Measurements from ENCODE around the gene ANAPC2. TPM values are rescaled to one million over a fixed set of nuclear protein-coding genes. Genes with fewer than 3 reads are reported as not detected.
A peak's percentile ranks its signal among the peaks of the same experiment; 100 is the strongest.

ANAPC2 gene
- total RNA-seq, 1 experiment from 2014 or later, result 46.0 TPM

GRCh38 chr9:137220317-137221094, 32.1 kb upstream of the ANAPC2 start:
- no peak for DNase-seq (ENCODE audit: low read depth, low spot score)
- peaks cover 29% of the 10 kb centered on the region for H3K4me1 ChIP-seq (ENCODE audit: control insufficient read depth, insufficient read depth, low read length)
- TF ChIP-seq SIN3A (IDR thresholded peaks at IDR 0.05; ENCODE audit: borderline replicate concordance, insufficient read depth, low read depth, low read length) (no peak), TCF7L2 (IDR thresholded peaks at IDR 0.05; ENCODE audit: low read depth, low read length) (no peak), CTCF (IDR thresholded peaks at IDR 0.05) (no peak), REST (IDR thresholded peaks at IDR 0.05; ENCODE audit: insufficient read depth in 1 of 2, low read depth in 2 of 2, low read length in 1 of 2) (no peak), POLR2AphosphoS5 (IDR thresholded peaks at IDR 0.05; ENCODE audit: low read depth, low read length) (no peak)
- peak overlapping the region; percentile 51; the same call in 1 of the 2 replicates for H3K27ac ChIP-seq (ENCODE audit: low read length)
- POLR2A ChIA-PET, result no interaction called here
- BruUV-seq (replicated peaks), result no TSS peak
- H3K9me3 ChIP-seq (ENCODE audit: control insufficient read depth, insufficient read depth, low read depth, low read length), result no peaks in the 10 kb centered on the region
- H3K36me3 ChIP-seq (ENCODE audit: control insufficient read depth, insufficient read depth, low read length), result peaks cover 2% of the 10 kb centered on the region; the same call in 1 of the 2 replicates
- ATAC-seq, result no peak
- intact Hi-C loops (cut with micrococcal nuclease; ENCODE audit: unreplicated experiment), result no loop called here
- H3K4me3 ChIP-seq (ENCODE audit: low read depth in 2 of 2, low read length in 2 of 2), result no peak overlapping the region
- CTCF ChIA-PET, result no interaction called here
- in situ Hi-C loops (cut with HindIII; ENCODE audit: low pct_unique_long_range_greater_than_20kb, low sequenced_read_pairs), result no loop called here
- H3K27me3 ChIP-seq (ENCODE audit: control insufficient read depth, insufficient read depth, low read length), result no peaks in the 10 kb centered on the region

- Histone ChIP-seq H3K4me3 (ENCODE audit: low read depth in 2 of 2, low read length in 2 of 2) (no peak overlapping the region), H3K36me3 (ENCODE audit: control insufficient read depth, insufficient read depth, low read length) (peaks cover 2% of the 10 kb centered on the region; the same call in 1 of the 2 replicates), H3K27ac (ENCODE audit: low read length) (no peak overlapping the region), H3K9me3 (ENCODE audit: control insufficient read depth, insufficient read depth, low read depth, low read length) (no peaks in the 10 kb centered on the region), H3K4me1 (ENCODE audit: control insufficient read depth, insufficient read depth, low read length) (peaks cover 29% of the 10 kb centered on the region), H3K27me3 (ENCODE audit: control insufficient read depth, insufficient read depth, low read length) (no peaks in the 10 kb centered on the region)
- intact Hi-C loops (cut with micrococcal nuclease; ENCODE audit: unreplicated experiment), result no loop called here
- no TSS peak for BruUV-seq (replicated peaks)
- in situ Hi-C loops (cut with HindIII; ENCODE audit: low pct_unique_long_range_greater_than_20kb, low sequenced_read_pairs), result no loop called here
- CTCF ChIA-PET, result interaction anchor here (1.5 kb wide), 1 partner anchor 16 kb away, joined by 12 read pairs; no protein-coding TSS in a partner anchor
- DNase-seq (ENCODE audit: low read depth, low spot score), result no peak
- POLR2A ChIA-PET, result no interaction called here
- TF ChIP-seq CTCF (IDR thresholded peaks at IDR 0.05) (no peak), REST (IDR thresholded peaks at IDR 0.05; ENCODE audit: insufficient read depth in 1 of 2, low read depth in 2 of 2, low read length in 1 of 2) (no peak), SIN3A (IDR thresholded peaks at IDR 0.05; ENCODE audit: borderline replicate concordance, insufficient read depth, low read depth, low read length) (no peak), TCF7L2 (IDR thresholded peaks at IDR 0.05; ENCODE audit: low read depth, low read length) (no peak), POLR2AphosphoS5 (IDR thresholded peaks at IDR 0.05; ENCODE audit: low read depth, low read length) (no peak)
- no peak for ATAC-seq
Measured at GRCh38 chr9:137219757-137220316, 31.5 kb upstream of the ANAPC2 start.

Data from Panc1 (cell line).